CD4-positive, alpha-beta T cell (primary cell): ENCODE measurements around the gene ADPGK. TPM values are rescaled to one million over a fixed set of nuclear protein-coding genes. Genes with fewer than 3 reads are reported as not detected.
A peak's percentile ranks its signal among the peaks of the same experiment; 100 is the strongest.

Experiments
- ATAC-seq: fragments of 200-7000 bp; cut with Tn5 transposase; one replicate; pipeline ENCODE4 v1.10.0; 2022; ENCODE audit warnings: mild to moderate bottlenecking; ENCODE audit not compliant: poor library complexity
- CTCF ChIA-PET: fragments of 350-600 bp; sonication (Branson Sonifier 250); formaldehyde crosslinking; loops from one replicate; lab custom pipeline; 2021; ENCODE audit warnings: antibody characterized with exemption, inconsistent platforms; lab: Charles Lee
- POLR2A ChIA-PET: fragments of 350-600 bp; sonication (Branson Sonifier 250); formaldehyde crosslinking; loops from one replicate; lab custom pipeline; 2021; ENCODE audit warnings: antibody characterized with exemption, inconsistent platforms; lab: Charles Lee
- DNase-seq, 14 experiments: peaks; one replicate each; pipeline ENCODE4 v3.0.0-alpha.2; 2013 to 2020; ENCODE audit warnings: mixed read lengths in 2 of 14
- H3K27ac ChIP-seq, 2 donors: one replicate each; pipeline versions ENCODE4 v1.5.1 to v1.7.0; 2013; ENCODE audit warnings: low read length in 2 of 2, low read depth in 1 of 2, mild to moderate bottlenecking in 1 of 2
- H3K27me3 ChIP-seq, 2 experiments: 1 replicate in 1 of 2; 2 replicates in 1 of 2; pipeline versions ENCODE4 v1.6.1 to v1.7.0; 2013; ENCODE audit warnings: low read length in 2 of 2, control low read depth in 1 of 2, mild to moderate bottlenecking in 1 of 2, moderate library complexity in 1 of 2; ENCODE audit not compliant: insufficient read depth in 2 of 2, control insufficient read depth in 1 of 2
- H3K36me3 ChIP-seq: one replicate; pipeline ENCODE4 v1.6.1; 2013; ENCODE audit warnings: low read length, control low read depth; ENCODE audit not compliant: insufficient read depth
- H3K4me1 ChIP-seq: one replicate; pipeline ENCODE4 v1.6.1; 2013; ENCODE audit warnings: low read length, control low read depth; ENCODE audit not compliant: insufficient read depth
- H3K4me3 ChIP-seq: one replicate; pipeline ENCODE4 v1.5.1; 2013; ENCODE audit warnings: mild to moderate bottlenecking, low read length, moderate library complexity
- H3K9me3 ChIP-seq, 2 experiments: 1 replicate in 1 of 2; 2 replicates in 1 of 2; pipeline versions ENCODE4 v1.6.1 to v1.7.0; 2013; ENCODE audit warnings: low read length in 2 of 2, mild to moderate bottlenecking in 2 of 2, control low read depth in 1 of 2, moderate library complexity in 1 of 2; ENCODE audit not compliant: control insufficient read depth in 1 of 2, insufficient read depth in 1 of 2
- H3K27ac Mint-ChIP-seq: one replicate; pipeline ENCODE4 v1.8.0; 2020; ENCODE audit warnings: mixed read lengths
- H3K27me3 Mint-ChIP-seq: one replicate; pipeline ENCODE4 v1.8.0; 2021; ENCODE audit warnings: mixed read lengths
- H3K36me3 Mint-ChIP-seq: one replicate; pipeline ENCODE4 v1.8.0; 2021; ENCODE audit warnings: low read depth, mixed read lengths
- H3K4me1 Mint-ChIP-seq: one replicate; pipeline ENCODE4 v1.8.0; 2021; ENCODE audit warnings: low read depth, mixed read lengths
- H3K4me3 Mint-ChIP-seq: one replicate; pipeline ENCODE4 v1.8.0; 2020; ENCODE audit warnings: mild to moderate bottlenecking, mixed read lengths
- H3K9me3 Mint-ChIP-seq: one replicate; pipeline ENCODE4 v1.8.0; 2020; ENCODE audit warnings: mixed read lengths
- intact Hi-C, 2 experiments: fragments of 100-400 bp; cut with DNase I in 1 of 2; cut with micrococcal nuclease in 1 of 2; formaldehyde crosslinking; loops; one replicate each; pipeline versions ENCODE4 v1.15.1 to v1.9.0; 2023 to 2025; cut with DNase I, micrococcal nuclease
- total RNA-seq, 174 experiments: library from RNA in 2 of 174; stranded (reverse) in 2 of 174; gene quantifications; one replicate each; pipeline ENCODE4 v1.2.3 and lab custom pipeline; 2021 to 2026
- TF ChIP-seq, protein P1 (sequence below): fragments of 200-600 bp; IDR thresholded peaks from one replicate; pipeline ENCODE4 v1.8.0; 2022; ENCODE audit warnings: antibody characterized with exemption, mild to moderate bottlenecking

Gene ADPGK
- total RNA-seq, 2 experiments from 2014 or later, result 88.8 to 92.5 TPM

- DNase-seq (no peak), ATAC-seq (no peak)
- POLR2A ChIA-PET, result no interaction called here
- Mint-ChIP-seq H3K4me3 (peak overlapping the region; percentile 3), H3K4me1 (peaks cover 62% of the 10 kb centered on the region), H3K27ac (peak overlapping the region; percentile 22), H3K27me3 (no peaks in the 10 kb centered on the region), H3K9me3 (no peaks in the 10 kb centered on the region), H3K36me3 (peaks cover 74% of the 10 kb centered on the region)
- Histone ChIP-seq H3K9me3 (no peaks in the 10 kb centered on the region), H3K4me1 (peaks cover 19% of the 10 kb centered on the region), H3K4me3 (no peak overlapping the region), H3K36me3 (peaks cover 43% of the 10 kb centered on the region), H3K27me3 (no peaks in the 10 kb centered on the region), H3K27ac (no peak overlapping the region)
- intact Hi-C loops, result no loop called here
- CTCF ChIA-PET, result interaction anchor here (0.7 to 1.1 kb wide), 4 partner anchors 11 to 528 kb away, joined by 3 to 4 read pairs (median 3); no protein-coding TSS in a partner anchor
- TF ChIP-seq, protein P1, sequence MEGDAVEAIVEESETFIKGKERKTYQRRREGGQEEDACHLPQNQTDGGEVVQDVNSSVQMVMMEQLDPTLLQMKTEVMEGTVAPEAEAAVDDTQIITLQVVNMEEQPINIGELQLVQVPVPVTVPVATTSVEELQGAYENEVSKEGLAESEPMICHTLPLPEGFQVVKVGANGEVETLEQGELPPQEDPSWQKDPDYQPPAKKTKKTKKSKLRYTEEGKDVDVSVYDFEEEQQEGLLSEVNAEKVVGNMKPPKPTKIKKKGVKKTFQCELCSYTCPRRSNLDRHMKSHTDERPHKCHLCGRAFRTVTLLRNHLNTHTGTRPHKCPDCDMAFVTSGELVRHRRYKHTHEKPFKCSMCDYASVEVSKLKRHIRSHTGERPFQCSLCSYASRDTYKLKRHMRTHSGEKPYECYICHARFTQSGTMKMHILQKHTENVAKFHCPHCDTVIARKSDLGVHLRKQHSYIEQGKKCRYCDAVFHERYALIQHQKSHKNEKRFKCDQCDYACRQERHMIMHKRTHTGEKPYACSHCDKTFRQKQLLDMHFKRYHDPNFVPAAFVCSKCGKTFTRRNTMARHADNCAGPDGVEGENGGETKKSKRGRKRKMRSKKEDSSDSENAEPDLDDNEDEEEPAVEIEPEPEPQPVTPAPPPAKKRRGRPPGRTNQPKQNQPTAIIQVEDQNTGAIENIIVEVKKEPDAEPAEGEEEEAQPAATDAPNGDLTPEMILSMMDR, result no peak
These were observed 4.8 kb downstream of the ADPGK start for GRCh38 chr15:72778796-72779195.

DNA sequence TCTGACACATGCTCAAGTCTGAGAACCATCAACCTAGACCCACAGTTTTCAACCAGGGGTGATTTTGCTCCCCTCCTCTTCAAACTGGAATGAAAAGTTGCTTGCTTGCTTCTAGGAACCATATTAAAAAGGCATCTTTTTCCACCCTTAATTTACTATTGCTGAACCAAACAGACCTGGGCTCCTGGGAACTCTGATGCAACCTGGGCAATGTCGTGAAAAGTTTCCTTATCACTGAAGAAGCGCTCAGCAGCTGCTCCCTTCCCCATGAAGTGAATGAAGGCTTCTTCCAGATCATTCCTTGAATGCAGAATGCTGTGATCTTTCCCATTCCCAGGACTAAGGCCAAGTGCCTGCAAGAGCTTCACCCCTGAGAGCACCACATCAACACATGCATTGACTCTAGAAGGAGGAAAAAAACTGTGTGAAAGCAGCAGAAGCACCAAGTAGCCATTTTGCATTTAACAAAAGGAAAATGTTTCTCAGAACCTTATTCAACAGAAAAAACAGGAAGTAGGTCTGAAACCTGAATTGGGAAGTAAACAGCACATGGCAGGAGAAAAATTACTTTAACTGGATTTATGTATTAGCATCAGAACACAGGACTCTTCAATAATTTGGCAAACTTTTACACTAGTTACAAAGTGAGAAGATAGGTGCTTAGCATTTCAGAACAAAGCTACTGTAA lies 8.7 kb downstream of the ADPGK start:
- Mint-ChIP-seq H3K27ac (peak overlapping the region; percentile 60), H3K4me1 (peaks cover 54% of the 10 kb centered on the region), H3K9me3 (no peaks in the 10 kb centered on the region), H3K36me3 (peaks cover 96% of the 10 kb centered on the region), H3K27me3 (no peaks in the 10 kb centered on the region), H3K4me3 (no peak overlapping the region)
- Histone ChIP-seq H3K9me3 (no peaks in the 10 kb centered on the region), H3K36me3 (peaks cover 70% of the 10 kb centered on the region), H3K27me3 (no peaks in the 10 kb centered on the region), H3K4me3 (no peak overlapping the region), H3K4me1 (no peaks in the 10 kb centered on the region), H3K27ac (no peak overlapping the region)
- intact Hi-C loops, result no loop called here
- POLR2A ChIA-PET, result no interaction called here
- TF ChIP-seq, protein P1, result no peak
- ATAC-seq (no peak), DNase-seq (no peak)
- CTCF ChIA-PET, result no interaction called here

- no peak overlapping the region for H3K27ac Mint-ChIP-seq
- Histone ChIP-seq H3K9me3 (peaks cover 6 to 12% of the 10 kb centered on the region in 2 experiments), H3K4me3 (no peak overlapping the region), H3K27me3 (no peaks in the 10 kb centered on the region), H3K4me1 (no peaks in the 10 kb centered on the region), H3K27ac (no peak overlapping the region), H3K36me3 (peaks cover 90% of the 10 kb centered on the region)
- ATAC-seq, result no peak
- ChIA-PET CTCF (no interaction called here), POLR2A (no interaction called here)
- H3K4me3 Mint-ChIP-seq, result no peak overlapping the region
- TF ChIP-seq, protein P1, result no peak
- DNase-seq, result no peak
- no peaks in the 10 kb centered on the region for H3K27me3 Mint-ChIP-seq
- intact Hi-C loops, result no loop called here
- H3K4me1 Mint-ChIP-seq, result peaks cover 32% of the 10 kb centered on the region
- H3K9me3 Mint-ChIP-seq, result peaks cover 5% of the 10 kb centered on the region
- peaks cover 100% of the 10 kb centered on the region for H3K36me3 Mint-ChIP-seq
These were observed 12.2 kb downstream of the ADPGK start for GRCh38 chr15:72771329-72771725.
